Motor neuron (in vitro differentiated cells): Measurements from ENCODE around the gene PLPP1. TPM values are rescaled to one million over a fixed set of nuclear protein-coding genes. Genes with fewer than 3 reads are reported as not detected.

Experiments used
- ATAC-seq, 8 experiments: fragments of 200-7000 bp; cut with Tn5 transposase; replicated peaks in 6 of 8; 2 replicates each; pipeline ENCODE4 v1.8.0; 2021; ENCODE audit warnings: mild to moderate bottlenecking in 8 of 8, moderate library complexity in 8 of 8
- H3K27ac ChIP-seq, 2 donors: fragments of 250-450 bp; sonication (Bioruptor Pico); 2 replicates each; pipeline ENCODE4 v1.9.0; 2021; ENCODE audit warnings: antibody characterized with exemption in 2 of 2, mild to moderate bottlenecking in 2 of 2, moderate library complexity in 1 of 2
- H3K4me1 ChIP-seq, 2 donors: fragments of 250-450 bp; sonication (Bioruptor Pico); replicated peaks in 1 of 2; 2 replicates each; pipeline ENCODE4 v1.6.1; 2021; ENCODE audit warnings: antibody characterized with exemption in 2 of 2, mild to moderate bottlenecking in 2 of 2, moderate library complexity in 1 of 2
- H3K4me3 ChIP-seq, 5 donors: fragments of 250-450 bp; sonication (Bioruptor Pico); 2 replicates each; pipeline ENCODE4 v1.9.0; 2021; ENCODE audit warnings: antibody characterized with exemption in 5 of 5, mild to moderate bottlenecking in 5 of 5, moderate library complexity in 4 of 5
- WGBS, 10 experiments: fragments of 450-650 bp; shearing (Covaris generic); methylation state at CpG; one replicate each; pipeline ENCODE4 v1.0.0; 2022; 5-methylcytosine and 5-hydroxymethylcytosine counted together
- in situ Hi-C, 9 experiments: fragments of 400-800 bp; cut with MboI; loops; one replicate each; pipeline ENCODE4 v1.15.0; 2021; ENCODE audit warnings: low sequenced_read_pairs in 9 of 9, low pct_unique_long_range_greater_than_20kb in 2 of 9; ENCODE audit not compliant: unreplicated experiment in 9 of 9
- total RNA-seq, 8 experiments: library from RNA; unstranded; fragments of 300-600 nt; gene quantifications; 2 replicates each; pipeline versions ENCODE4 v1.2.3 to v1.2.4, GENCODE V29; 2022

The PLPP1 gene
- total RNA-seq, 8 experiments from 2014 or later: 9.3 to 57.8 (median 14.7) TPM

- in situ Hi-C loops: no loop called here
- H3K4me1 ChIP-seq: peaks cover 11 to 22% of the 10 kb centered on the region in 2 donors
- WGBS, 10 experiments: 5 to 73% (median 51%) methylated on average over 3 to 14 of the region's 15 CpGs
- peak overlapping the region in 1 of 2 donors; percentile 21 for H3K27ac ChIP-seq
- peak in 4 of 8 experiments; percentile 26 to 87 (median 76) for ATAC-seq
- no peak overlapping the region for H3K4me3 ChIP-seq
Observed at GRCh38 chr5:55568654-55569512, 34.1 kb upstream of the PLPP1 start.

- H3K4me3 ChIP-seq: no peak overlapping the region
- peaks cover 6 to 12% of the 10 kb centered on the region in 2 donors for H3K4me1 ChIP-seq
- no peak overlapping the region for H3K27ac ChIP-seq
- ATAC-seq: peak in 3 of 8 experiments; percentile 70 to 75 (median 72)
- WGBS, 10 experiments: 43 to 100% (median 83%) methylated on average over 1 to 3 of the region's 3 CpGs; no CpG with 5 or more reads in 7 of the 10 experiments
- in situ Hi-C loops: no loop called here
Observed at GRCh38 chr5:55564721-55565120, 30.0 kb upstream of the PLPP1 start.

DNA sequence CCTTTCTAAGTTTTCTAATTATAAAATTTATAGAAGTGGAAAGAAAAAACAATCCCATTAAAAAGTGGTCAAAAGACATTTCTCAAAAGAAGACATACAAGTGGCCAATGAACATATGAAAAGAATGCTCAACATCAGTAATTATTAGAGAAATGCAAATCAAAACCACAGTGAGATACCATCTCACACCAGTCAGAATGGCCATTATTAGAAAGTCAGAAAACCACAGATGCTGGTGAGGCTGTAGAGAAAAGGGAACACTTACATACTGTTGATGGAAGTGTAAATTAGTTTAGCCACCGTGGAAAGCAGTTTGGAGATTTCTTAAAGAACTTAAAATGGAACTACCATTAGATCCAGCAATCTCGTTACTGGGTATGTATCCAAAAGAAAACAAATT, 23.7 kb upstream of the PLPP1 start:
- 40 to 88% (median 71%) methylated on average over 1 to 2 of the region's 2 CpGs; no CpG with 5 or more reads in 1 of the 10 experiments for WGBS, 10 experiments
- Histone ChIP-seq H3K27ac (no peak overlapping the region), H3K4me3 (no peak overlapping the region), H3K4me1 (peaks cover 0 to 5% of the 10 kb centered on the region in 2 donors)
- in situ Hi-C loops: no loop called here
- no peak for ATAC-seq

DNA sequence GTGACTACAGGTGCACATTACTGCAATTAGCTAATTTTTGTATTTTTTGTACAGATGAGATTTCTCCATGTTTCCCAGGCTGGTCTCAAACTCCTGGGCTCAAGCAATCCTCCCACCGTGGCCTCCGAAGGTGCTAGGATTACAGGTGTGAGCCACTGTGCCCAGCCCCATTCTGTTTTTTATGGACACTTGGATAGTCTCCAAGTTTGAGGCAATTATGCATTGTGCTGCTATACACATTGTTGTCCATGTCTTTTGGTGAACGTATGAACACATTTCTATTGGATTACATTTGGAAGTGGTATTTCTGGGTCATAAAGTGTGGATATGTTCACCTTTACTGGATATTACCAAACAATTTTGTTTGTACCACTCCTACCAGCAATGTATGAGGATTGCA, 22.4 kb upstream of the PLPP1 start:
- Histone ChIP-seq H3K4me1 (peaks cover 0 to 5% of the 10 kb centered on the region in 2 donors), H3K27ac (no peak overlapping the region), H3K4me3 (no peak overlapping the region)
- no peak for ATAC-seq
- in situ Hi-C loops: no loop called here
- 38 to 100% (median 95%) methylated on average over 1 to 3 of the region's 3 CpGs; no CpG with 5 or more reads in 2 of the 10 experiments for WGBS, 10 experiments

DNA sequence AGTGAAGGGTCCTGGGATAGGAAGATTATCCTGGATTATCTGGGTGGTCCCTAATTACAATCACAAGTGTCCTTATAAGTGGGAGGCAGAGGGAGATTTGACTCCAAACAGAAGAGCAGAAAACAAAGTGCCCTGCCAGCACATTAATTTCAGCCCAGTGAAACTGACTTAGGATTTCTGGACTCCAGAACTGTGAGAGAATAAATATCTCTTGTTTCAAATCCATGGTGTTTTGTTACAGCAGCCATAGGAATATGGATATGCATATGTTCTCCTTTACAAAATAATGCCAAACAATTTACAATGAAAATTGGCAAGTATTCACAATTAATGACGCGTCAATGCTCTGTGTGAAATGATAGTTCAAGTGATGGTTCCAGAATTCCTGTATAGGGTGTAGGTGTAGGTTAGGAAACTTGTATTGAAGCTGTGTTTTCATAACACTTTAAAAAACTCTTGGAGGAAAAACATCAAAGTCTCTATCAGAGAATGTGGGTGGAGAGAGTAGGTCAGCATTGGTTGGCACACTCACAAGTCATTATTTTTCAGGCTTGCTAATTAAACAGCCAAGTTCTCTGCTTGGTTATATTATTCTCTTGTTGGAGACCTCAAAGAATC, 19.9 kb upstream of the PLPP1 start:
- WGBS, 10 experiments: 0 to 90% (median 77%) methylated on average over 1 to 2 of the region's 2 CpGs; no CpG with 5 or more reads in 2 of the 10 experiments
- peak in 3 of 8 experiments; percentile 61 to 80 (median 65) for ATAC-seq
- no peak overlapping the region for H3K27ac ChIP-seq
- in situ Hi-C loops: no loop called here
- no peak overlapping the region for H3K4me3 ChIP-seq
- H3K4me1 ChIP-seq: peaks cover 0 to 5% of the 10 kb centered on the region in 2 donors

GRCh38 chr5:55551904-55552303, 17.1 kb upstream of the PLPP1 start:
- 75 to 100% (median 97%) methylated on average over 2 to 7 of the region's 10 CpGs; no CpG with 5 or more reads in 1 of the 10 experiments for WGBS, 10 experiments
- Histone ChIP-seq H3K27ac (no peak overlapping the region), H3K4me3 (no peak overlapping the region), H3K4me1 (peaks cover 0 to 5% of the 10 kb centered on the region in 2 donors)
- in situ Hi-C loops: no loop called here
- no peak for ATAC-seq

- ATAC-seq: no peak
- 0 to 98% (median 80%) methylated on average over 1 to 4 of the region's 7 CpGs; no CpG with 5 or more reads in 3 of the 10 experiments for WGBS, 10 experiments
- no peak overlapping the region for H3K27ac ChIP-seq
- in situ Hi-C loops: no loop called here
- H3K4me1 ChIP-seq: peaks cover 0 to 5% of the 10 kb centered on the region in 2 donors
- no peak overlapping the region for H3K4me3 ChIP-seq
Observed at GRCh38 chr5:55551358-55551757, 16.6 kb upstream of the PLPP1 start.

DNA sequence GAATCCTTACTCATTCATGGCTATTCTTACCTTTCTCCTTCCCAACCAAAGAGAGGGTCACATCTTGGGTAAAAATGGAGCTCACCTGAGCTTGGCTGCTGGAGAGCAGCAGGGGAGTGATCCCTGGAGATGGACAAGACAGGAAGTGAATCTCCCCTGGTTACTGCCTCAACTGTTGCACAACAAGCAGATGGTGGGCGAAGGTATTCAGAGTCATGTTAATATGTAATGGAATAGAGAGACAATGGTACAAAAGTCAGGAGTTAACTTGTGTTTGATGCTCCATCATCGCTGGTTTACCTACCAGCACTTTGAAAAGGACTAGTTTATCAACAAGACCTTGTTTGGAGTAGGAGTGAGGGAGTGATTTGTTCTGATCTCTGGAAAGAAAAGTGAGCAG, 13.0 kb upstream of the PLPP1 start:
- in situ Hi-C loops: no loop called here
- Histone ChIP-seq H3K27ac (no peak overlapping the region), H3K4me1 (no peaks in the 10 kb centered on the region), H3K4me3 (no peak overlapping the region)
- 80 to 100% (median 87%) methylated on average over 1 to 2 of the region's 2 CpGs; no CpG with 5 or more reads in 4 of the 10 experiments for WGBS, 10 experiments
- no peak for ATAC-seq

GRCh38 chr5:55546947-55547346, 12.2 kb upstream of the PLPP1 start:
- in situ Hi-C loops: no loop called here
- Histone ChIP-seq H3K4me1 (no peaks in the 10 kb centered on the region), H3K27ac (no peak overlapping the region), H3K4me3 (no peak overlapping the region)
- ATAC-seq: no peak
- 33 to 100% (median 69%) methylated on average over 1 to 2 of the region's 2 CpGs; no CpG with 5 or more reads in 2 of the 10 experiments for WGBS, 10 experiments

DNA sequence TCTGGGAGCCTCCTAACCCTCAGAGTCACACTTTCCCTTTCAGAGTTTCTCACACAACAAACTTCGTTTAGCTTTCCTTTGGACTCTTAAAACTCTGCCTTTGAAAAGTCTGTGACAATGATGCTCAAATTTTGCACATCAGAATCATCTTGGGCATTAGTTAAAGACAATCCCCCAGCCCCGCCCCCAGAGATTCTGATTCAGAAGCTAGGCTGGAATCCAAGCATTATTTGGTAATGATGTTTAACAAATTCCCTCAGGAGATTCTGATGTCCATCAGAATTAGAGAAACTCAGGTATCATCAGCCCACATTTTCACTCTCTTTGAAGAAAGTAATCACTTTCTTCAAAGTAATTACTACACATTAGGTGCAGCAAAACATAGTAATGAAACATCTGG, 9.6 kb upstream of the PLPP1 start:
- Histone ChIP-seq H3K4me3 (no peak overlapping the region), H3K4me1 (no peaks in the 10 kb centered on the region), H3K27ac (no peak overlapping the region)
- in situ Hi-C loops: no loop called here
- ATAC-seq: no peak
- WGBS, 10 experiments: 29 to 100% (median 60%) methylated on average over 1 to 2 of the region's 2 CpGs; no CpG with 5 or more reads in 3 of the 10 experiments

DNA sequence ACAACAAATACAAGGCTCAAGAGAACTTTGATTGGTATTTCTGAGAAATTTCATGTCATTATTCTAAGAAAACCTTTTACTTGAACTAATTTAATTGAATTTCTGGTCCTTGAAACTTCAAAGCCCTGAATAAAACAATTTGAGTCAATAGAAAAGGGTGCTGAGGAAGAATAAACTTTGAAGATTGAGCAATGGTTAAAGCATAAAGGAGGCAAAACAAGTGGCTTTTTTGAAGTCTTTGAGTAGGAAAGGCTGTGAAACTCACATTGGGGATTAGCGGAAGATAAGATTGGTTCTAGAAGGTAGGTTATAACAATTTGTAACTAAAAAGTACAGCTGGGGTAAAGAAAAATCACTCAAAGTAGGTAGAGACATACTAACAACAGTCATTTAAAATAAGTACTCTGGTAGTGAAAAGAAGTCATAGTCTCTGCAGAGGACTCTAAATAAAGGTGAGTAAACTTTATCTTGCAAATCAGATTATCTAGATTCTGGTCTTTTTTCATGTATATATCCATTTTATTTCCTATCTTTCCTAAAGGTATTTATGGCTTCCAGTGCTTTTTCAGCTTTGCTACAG, 6.4 kb upstream of the PLPP1 start:
- no peak for ATAC-seq
- whole genome bisulfite sequencing, 10 experiments: 63 to 100% (median 100%) methylated on average over 1 of the region's 1 CpG; no CpG with 5 or more reads in 2 of the 10 experiments
- Histone ChIP-seq H3K4me1 (no peaks in the 10 kb centered on the region), H3K4me3 (no peak overlapping the region), H3K27ac (no peak overlapping the region)
- in situ Hi-C loops: no loop called here

DNA sequence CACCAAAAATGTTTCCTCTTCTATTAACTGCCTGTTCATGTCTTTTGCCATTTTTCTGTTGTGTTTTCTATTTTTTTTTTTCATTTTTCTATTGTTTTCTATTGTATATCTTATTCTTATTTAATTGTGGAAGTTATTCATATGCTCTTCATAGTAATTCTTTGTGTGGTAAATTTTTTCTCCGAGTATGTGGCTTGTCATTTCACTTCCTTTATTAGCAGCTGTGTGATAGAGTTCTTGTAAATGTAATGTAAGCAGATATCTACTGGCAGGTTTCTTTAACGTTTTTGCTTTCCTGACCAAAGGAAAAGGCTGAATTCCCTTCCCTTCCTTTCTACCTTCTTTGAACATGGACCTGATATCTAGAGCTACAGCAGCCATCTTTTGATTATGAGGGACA, 5.8 kb upstream of the PLPP1 start:
- 3 to 100% (median 57%) methylated on average over 1 to 2 of the region's 2 CpGs; no CpG with 5 or more reads in 1 of the 10 experiments for WGBS, 10 experiments
- no peak overlapping the region for H3K27ac ChIP-seq
- in situ Hi-C loops: no loop called here
- H3K4me1 ChIP-seq: peaks cover 3 to 5% of the 10 kb centered on the region in 2 donors
- no peak for ATAC-seq
- no peak overlapping the region for H3K4me3 ChIP-seq

GRCh38 chr5:55540024-55540423, 5.3 kb upstream of the PLPP1 start:
- 0 to 100% (median 69%) methylated on average over 1 of the region's 1 CpG; no CpG with 5 or more reads in 2 of the 10 experiments for WGBS, 10 experiments
- no peak overlapping the region for H3K4me3 ChIP-seq
- peaks cover 7% of the 10 kb centered on the region in 2 donors for H3K4me1 ChIP-seq
- ATAC-seq: peak in 3 of 8 experiments; percentile 12 to 58 (median 47)
- in situ Hi-C loops: no loop called here
- no peak overlapping the region for H3K27ac ChIP-seq
